Naive thymus-derived CD4-positive, alpha-beta T cell (primary cell): ENCODE data around the gene CBY2. TPM values are rescaled to one million over a fixed set of nuclear protein-coding genes. Genes with fewer than 3 reads are reported as not detected.
A peak's percentile ranks its signal among the peaks of the same experiment; 100 is the strongest.

Experiments
- ATAC-seq: fragments of 150-1000 bp; cut with Tn5 transposase; 2 replicates; pipeline ENCODE4 v1.10.0; 2021; ENCODE audit warnings: mild to moderate bottlenecking, moderate library complexity
- CTCF ChIA-PET: fragments of 350-600 bp; sonication (Branson Sonifier 250); formaldehyde crosslinking; loops from one replicate; lab custom pipeline; 2021; ENCODE audit warnings: antibody characterized with exemption; lab: Charles Lee
- POLR2A ChIA-PET: fragments of 350-600 bp; sonication (Branson Sonifier 250); formaldehyde crosslinking; loops from one replicate; lab custom pipeline; 2021; ENCODE audit warnings: antibody characterized with exemption, inconsistent platforms; lab: Charles Lee
- DNase-seq, 9 donors: peaks; one replicate each; pipeline versions ENCODE4 v3.0.0 to v3.0.0-alpha.2; 2020 to 2022; ENCODE audit warnings: mixed read lengths in 1 of 9
- H3K27ac ChIP-seq: one replicate; pipeline ENCODE4 v1.7.0; 2013; ENCODE audit warnings: mild to moderate bottlenecking, low read depth, low read length, moderate library complexity
- H3K27me3 ChIP-seq, 2 donors: one replicate each; pipeline ENCODE4 v1.7.0; 2013; ENCODE audit warnings: low read length in 2 of 2, mild to moderate bottlenecking in 2 of 2, moderate library complexity in 2 of 2; ENCODE audit not compliant: control insufficient read depth in 2 of 2, insufficient read depth in 2 of 2
- H3K36me3 ChIP-seq, 3 experiments: 1 replicate in 2 of 3; 2 replicates in 1 of 3; pipeline ENCODE4 v1.7.0; 2013; ENCODE audit warnings: low read length in 3 of 3, mild to moderate bottlenecking in 3 of 3, moderate library complexity in 1 of 3; ENCODE audit not compliant: insufficient read depth in 3 of 3, control insufficient read depth in 2 of 3
- H3K4me1 ChIP-seq, 2 donors: one replicate each; pipeline ENCODE4 v1.7.0; 2013; ENCODE audit warnings: low read length in 2 of 2, mild to moderate bottlenecking in 2 of 2, moderate library complexity in 1 of 2; ENCODE audit not compliant: control insufficient read depth in 2 of 2, insufficient read depth in 2 of 2
- H3K4me3 ChIP-seq: 2 replicates; pipeline ENCODE4 v1.7.0; 2013; ENCODE audit warnings: mild to moderate bottlenecking, low read length
- H3K9me3 ChIP-seq, 3 experiments: 1 replicate in 2 of 3; 2 replicates in 1 of 3; pipeline ENCODE4 v1.7.0; 2013; ENCODE audit warnings: low read length in 3 of 3; ENCODE audit not compliant: control insufficient read depth in 2 of 3
- H3K27ac Mint-ChIP-seq, 9 donors: one replicate each; pipeline ENCODE4 v1.8.0; 2020 to 2022; ENCODE audit warnings: mixed read lengths in 9 of 9, mild to moderate bottlenecking in 8 of 9, moderate library complexity in 5 of 9, inconsistent platforms in 2 of 9
- H3K27me3 Mint-ChIP-seq, 5 donors: one replicate each; pipeline ENCODE4 v1.8.0; 2021 to 2022; ENCODE audit warnings: mixed read lengths in 5 of 5, mild to moderate bottlenecking in 1 of 5
- H3K36me3 Mint-ChIP-seq, 5 donors: one replicate each; pipeline ENCODE4 v1.8.0; 2020 to 2022; ENCODE audit warnings: mixed read lengths in 5 of 5, mild to moderate bottlenecking in 3 of 5, inconsistent platforms in 1 of 5
- H3K4me1 Mint-ChIP-seq, 7 donors: one replicate each; pipeline ENCODE4 v1.8.0; 2020 to 2022; ENCODE audit warnings: mixed read lengths in 7 of 7, mild to moderate bottlenecking in 3 of 7, inconsistent platforms in 1 of 7
- H3K4me3 Mint-ChIP-seq, 10 donors: one replicate each; pipeline ENCODE4 v1.8.0; 2020 to 2022; ENCODE audit warnings: mild to moderate bottlenecking in 10 of 10, mixed read lengths in 10 of 10, moderate library complexity in 6 of 10, inconsistent platforms in 2 of 10
- H3K9me3 Mint-ChIP-seq, 11 donors: one replicate each; pipeline ENCODE4 v1.8.0; 2020 to 2022; ENCODE audit warnings: mixed read lengths in 11 of 11, mild to moderate bottlenecking in 4 of 11, inconsistent platforms in 1 of 11, moderate library complexity in 1 of 11
- intact Hi-C, 2 donors: fragments of 100-400 bp; cut with micrococcal nuclease; formaldehyde crosslinking; loops; one replicate each; pipeline ENCODE4 v1.15.1; 2023
- polyA plus RNA-seq, 2 donors: library from polyadenylated mRNA; unstranded; fragments of 300-500 nt; fragmentation: Illumina TruSeq; gene quantifications; one replicate each; pipeline ENCODE4 v1.2.3, GENCODE V29; 2021
- total RNA-seq, 6 experiments: library from RNA in 5 of 6; stranded (reverse) in 5 of 6; gene quantifications; 1 replicate in 5 of 6; 2 replicates in 1 of 6; pipeline ENCODE4 v1.2.3 and lab custom pipeline; 2021 to 2026

CBY2 gene
- total and polyA plus RNA-seq, 7 experiments from 2014 or later, result 0.40 TPM; not detected in 6

DNA sequence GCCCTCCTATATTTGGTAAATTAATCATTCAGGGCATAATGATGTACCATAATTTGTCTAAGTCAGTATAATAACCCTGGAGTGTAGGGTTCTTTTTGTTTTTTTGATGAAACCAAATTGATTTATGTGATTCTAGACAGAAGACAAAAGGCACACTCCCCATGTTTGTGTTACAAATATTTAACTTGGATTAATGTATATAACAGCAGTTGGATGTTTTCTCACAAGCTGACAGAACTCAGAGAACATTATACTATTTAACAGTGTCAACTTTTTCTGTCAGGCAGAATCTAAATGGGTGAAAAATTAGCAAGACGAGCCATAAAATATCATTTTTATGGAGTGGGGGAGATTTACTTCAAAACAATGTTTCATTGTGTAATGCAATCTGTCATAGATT, 15.2 kb downstream of the CBY2 start:
- no peaks in the 10 kb centered on the region for H3K4me1 Mint-ChIP-seq
- peaks cover 0 to 7% (median 0%) of the 10 kb centered on the region in 5 donors for H3K27me3 Mint-ChIP-seq
- H3K36me3 Mint-ChIP-seq, result no peaks in the 10 kb centered on the region
- intact Hi-C loops, result no loop called here
- DNase-seq (no peak), ATAC-seq (no peak)
- Histone ChIP-seq H3K27ac (no peak overlapping the region), H3K4me3 (no peak overlapping the region), H3K4me1 (no peaks in the 10 kb centered on the region), H3K27me3 (no peaks in the 10 kb centered on the region), H3K9me3 (no peaks in the 10 kb centered on the region), H3K36me3 (no peaks in the 10 kb centered on the region)
- ChIA-PET POLR2A (no interaction called here), CTCF (interaction anchor here (0.6 to 1.6 kb wide), 2 partner anchors 11 to 94 kb away, joined by 3 to 6 read pairs; no protein-coding TSS in a partner anchor)
- H3K9me3 Mint-ChIP-seq, result no peaks in the 10 kb centered on the region
- H3K4me3 Mint-ChIP-seq, result no peak overlapping the region
- H3K27ac Mint-ChIP-seq, result no peak overlapping the region

DNA sequence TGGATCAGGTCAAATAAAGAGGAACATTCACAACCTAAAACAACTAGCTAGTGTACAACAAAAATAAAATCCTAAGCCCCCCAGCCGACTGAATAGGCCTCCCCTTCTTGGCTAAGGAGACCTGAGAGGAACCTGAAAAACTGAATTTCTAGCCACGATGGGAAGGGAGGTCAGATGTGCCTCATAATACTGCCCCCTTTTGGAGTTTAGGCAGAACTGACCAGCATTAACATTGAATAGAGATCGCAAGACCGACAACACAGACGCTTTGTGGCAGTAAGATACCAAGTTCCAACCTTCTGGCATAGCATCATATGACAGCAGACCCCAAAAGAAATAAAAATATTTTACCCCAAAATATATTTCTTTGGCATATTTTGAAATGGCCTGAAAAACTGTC, 15.9 kb downstream of the CBY2 start:
- no peak overlapping the region for H3K27ac Mint-ChIP-seq
- CTCF ChIA-PET, result interaction anchor here (1.6 kb wide), 1 partner anchor 95 kb away, joined by 6 read pairs; no protein-coding TSS in a partner anchor

DNA sequence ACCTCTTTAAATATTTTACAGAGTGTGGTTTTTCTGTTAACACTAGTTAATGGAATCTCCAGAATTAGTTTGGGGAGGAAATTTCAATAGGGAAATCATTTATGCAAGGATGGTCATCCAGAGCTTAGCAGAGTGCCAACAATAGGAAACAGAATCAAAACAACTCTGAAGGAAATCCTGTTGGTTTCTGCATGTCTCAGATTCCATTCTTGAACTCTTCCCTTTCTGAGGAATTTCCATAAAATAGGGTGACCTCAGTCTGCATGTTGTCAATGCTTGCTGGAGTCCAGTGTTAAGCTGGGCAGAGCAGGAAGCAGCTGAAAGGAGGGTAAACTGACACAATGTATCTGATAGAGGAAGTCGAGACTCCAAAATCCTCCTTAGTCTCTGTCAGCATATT, 16.9 kb downstream of the CBY2 start:
- POLR2A ChIA-PET, result no interaction called here
- no peak overlapping the region for H3K4me3 Mint-ChIP-seq
- no peaks in the 10 kb centered on the region for H3K36me3 Mint-ChIP-seq
- H3K36me3 ChIP-seq, result no peaks in the 10 kb centered on the region
- ATAC-seq (no peak), DNase-seq (no peak)
- no peak overlapping the region for H3K4me3 ChIP-seq
- no peaks in the 10 kb centered on the region for H3K9me3 Mint-ChIP-seq
- H3K27me3 ChIP-seq, result no peaks in the 10 kb centered on the region
- CTCF ChIA-PET, result no interaction called here
- no peak overlapping the region for H3K27ac Mint-ChIP-seq
- H3K4me1 Mint-ChIP-seq, result no peaks in the 10 kb centered on the region
- H3K27ac ChIP-seq, result no peak overlapping the region
- H3K27me3 Mint-ChIP-seq, result peaks cover 0 to 7% (median 0%) of the 10 kb centered on the region in 5 donors
- intact Hi-C loops, result loop anchor here (1.0 kb wide), 1 partner anchor 96 kb away; no protein-coding TSS in a partner anchor
- H3K9me3 ChIP-seq, result no peaks in the 10 kb centered on the region
- H3K4me1 ChIP-seq, result no peaks in the 10 kb centered on the region

More for the DNA sequence above, 15.9 kb downstream of the CBY2 start:
- Histone ChIP-seq H3K9me3 (no peaks in the 10 kb centered on the region), H3K27me3 (no peaks in the 10 kb centered on the region), H3K36me3 (no peaks in the 10 kb centered on the region), H3K27ac (no peak overlapping the region), H3K4me3 (no peak overlapping the region), H3K4me1 (no peaks in the 10 kb centered on the region)
- intact Hi-C loops, result loop anchor here (1.0 kb wide), 1 partner anchor 95 kb away; no protein-coding TSS in a partner anchor
- Mint-ChIP-seq H3K9me3 (no peaks in the 10 kb centered on the region), H3K4me1 (no peaks in the 10 kb centered on the region), H3K27me3 (peaks cover 0 to 7% (median 0%) of the 10 kb centered on the region in 5 donors), H3K4me3 (no peak overlapping the region), H3K36me3 (no peaks in the 10 kb centered on the region)
- DNase-seq, result peak in 1 of 9 donors; percentile 15
- POLR2A ChIA-PET, result no interaction called here
- ATAC-seq, result no peak

GRCh38 chr13:45721203-45721731, 19.1 kb downstream of the CBY2 start:
- ChIA-PET POLR2A (no interaction called here), CTCF (no interaction called here)
- no peaks in the 10 kb centered on the region for H3K4me1 Mint-ChIP-seq
- no peak overlapping the region for H3K4me3 Mint-ChIP-seq
- H3K36me3 Mint-ChIP-seq, result no peaks in the 10 kb centered on the region
- intact Hi-C loops, result no loop called here
- no peak for ATAC-seq
- Histone ChIP-seq H3K27ac (no peak overlapping the region), H3K36me3 (no peaks in the 10 kb centered on the region), H3K27me3 (no peaks in the 10 kb centered on the region), H3K4me3 (no peak overlapping the region), H3K9me3 (no peaks in the 10 kb centered on the region), H3K4me1 (no peaks in the 10 kb centered on the region)
- DNase-seq, result no peak
- H3K27me3 Mint-ChIP-seq, result peaks cover 0 to 7% (median 0%) of the 10 kb centered on the region in 5 donors
- H3K9me3 Mint-ChIP-seq, result no peaks in the 10 kb centered on the region
- no peak overlapping the region for H3K27ac Mint-ChIP-seq

GRCh38 chr13:45723798-45724197, 21.7 kb downstream of the CBY2 start:
- Histone ChIP-seq H3K4me3 (no peak overlapping the region), H3K9me3 (no peaks in the 10 kb centered on the region), H3K4me1 (no peaks in the 10 kb centered on the region), H3K27me3 (no peaks in the 10 kb centered on the region), H3K27ac (no peak overlapping the region), H3K36me3 (no peaks in the 10 kb centered on the region)
- Mint-ChIP-seq H3K9me3 (no peaks in the 10 kb centered on the region), H3K4me3 (no peak overlapping the region), H3K27ac (no peak overlapping the region), H3K27me3 (peaks cover 0 to 7% (median 3%) of the 10 kb centered on the region in 5 donors), H3K4me1 (no peaks in the 10 kb centered on the region), H3K36me3 (no peaks in the 10 kb centered on the region)
- POLR2A ChIA-PET, result no interaction called here
- ATAC-seq, result no peak
- no peak for DNase-seq
- intact Hi-C loops, result no loop called here
- CTCF ChIA-PET, result no interaction called here

DNA sequence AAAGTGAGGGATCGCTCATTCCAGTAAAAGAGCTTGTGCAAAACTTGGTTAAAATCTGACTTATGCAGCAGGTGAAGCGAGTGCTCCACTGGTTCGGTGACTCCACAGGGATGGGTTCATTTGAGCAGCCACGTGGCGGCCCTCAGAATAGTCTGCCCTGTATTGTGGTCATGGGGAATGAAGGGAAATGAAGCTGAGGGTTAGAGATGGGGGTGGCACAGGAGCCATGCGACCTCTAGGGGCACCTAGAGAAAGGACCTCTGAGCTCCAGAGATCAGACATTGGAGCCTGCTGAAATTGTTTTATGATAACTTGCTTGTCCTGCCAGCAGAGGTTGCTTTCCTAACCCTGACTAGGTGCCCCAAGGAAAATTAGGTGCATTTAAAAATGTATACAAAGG, 26.6 kb downstream of the CBY2 start:
- H3K36me3 ChIP-seq, result no peaks in the 10 kb centered on the region
- Mint-ChIP-seq H3K27me3 (peaks cover 0 to 3% (median 0%) of the 10 kb centered on the region in 5 donors), H3K4me1 (no peaks in the 10 kb centered on the region), H3K9me3 (no peaks in the 10 kb centered on the region), H3K36me3 (no peaks in the 10 kb centered on the region), H3K27ac (no peak overlapping the region), H3K4me3 (no peak overlapping the region)
- CTCF ChIA-PET, result interaction anchor here (0.7 to 1.2 kb wide), 3 partner anchors 104 to 353 kb away, joined by 3 to 4 read pairs (median 3); no protein-coding TSS in a partner anchor
- intact Hi-C loops, result no loop called here
- no peak overlapping the region for H3K4me3 ChIP-seq
- ATAC-seq, result no peak
- POLR2A ChIA-PET, result no interaction called here
- no peaks in the 10 kb centered on the region for H3K9me3 ChIP-seq
- no peaks in the 10 kb centered on the region for H3K4me1 ChIP-seq
- no peak overlapping the region for H3K27ac ChIP-seq
- no peak for DNase-seq
- no peaks in the 10 kb centered on the region for H3K27me3 ChIP-seq

DNA sequence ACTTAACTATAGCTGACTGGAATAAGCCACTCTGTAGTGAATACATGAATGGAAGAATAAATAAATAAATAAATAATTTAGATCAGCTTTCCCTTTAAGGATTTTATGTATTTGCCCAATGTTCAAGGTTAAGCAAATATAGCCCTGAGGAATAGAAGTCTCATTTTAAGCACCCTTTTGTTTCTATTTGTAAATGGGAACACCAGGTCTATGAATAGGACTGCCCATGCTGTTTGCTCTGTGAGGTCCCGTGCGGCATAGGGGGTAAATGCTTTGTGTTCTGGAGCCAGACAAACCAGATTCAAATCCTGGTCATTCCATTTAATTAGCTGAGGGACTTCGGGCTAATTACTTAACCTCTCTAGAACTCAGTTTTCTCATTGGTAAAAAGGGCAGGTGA, 29.3 kb downstream of the CBY2 start:
- intact Hi-C loops, result no loop called here
- no peaks in the 10 kb centered on the region for H3K4me1 Mint-ChIP-seq
- H3K9me3 Mint-ChIP-seq, result peaks cover 0 to 4% (median 0%) of the 10 kb centered on the region in 11 donors
- no peaks in the 10 kb centered on the region for H3K36me3 ChIP-seq
- no peak overlapping the region for H3K4me3 Mint-ChIP-seq
- ChIA-PET POLR2A (no interaction called here), CTCF (no interaction called here)
- no peak overlapping the region for H3K27ac ChIP-seq
- no peaks in the 10 kb centered on the region for H3K27me3 ChIP-seq
- DNase-seq (no peak), ATAC-seq (no peak)
- H3K27me3 Mint-ChIP-seq, result peaks cover 0 to 3% (median 0%) of the 10 kb centered on the region in 5 donors
- no peaks in the 10 kb centered on the region for H3K36me3 Mint-ChIP-seq
- no peak overlapping the region for H3K4me3 ChIP-seq
- H3K4me1 ChIP-seq, result no peaks in the 10 kb centered on the region
- no peaks in the 10 kb centered on the region for H3K9me3 ChIP-seq
- H3K27ac Mint-ChIP-seq, result no peak overlapping the region
